Dermis microvascular lymphatic vessel endothelial cell (primary cell): ENCODE results near the gene ARL14EPL. TPM values are rescaled to one million over a fixed set of nuclear protein-coding genes. Genes with fewer than 3 reads are reported as not detected.

Source experiments
- total RNA-seq: library from RNA; depleted of rRNA; stranded (reverse); fragments of >200 nt; gene quantifications from 2 replicates; pipeline ENCODE4 v1.2.1, GENCODE V29; 2014

The ARL14EPL gene
- total RNA-seq, 1 donor from 2014 or later: 0.13 TPM

Other genes starting within 250 kb of the ARL14EPL start
- gene CDO1, start 215.8 kb upstream of the ARL14EPL start, total RNA-seq: 1.6 and 3.6 TPM in 2 replicates
- gene ATG12, start 190.9 kb upstream of the ARL14EPL start, total RNA-seq: 19.9 and 34.3 TPM in 2 replicates
- gene AP3S1, start 190.5 kb upstream of the ARL14EPL start, total RNA-seq: 50.3 and 61.9 TPM in 2 replicates
- gene LVRN, start 70.0 kb upstream of the ARL14EPL start, total RNA-seq: 0.13 and 0.25 TPM in 2 replicates
- gene COMMD10, start 52.6 kb downstream of the ARL14EPL start, total RNA-seq: 37.7 and 38.2 TPM in 2 replicates